Stimulated activated CD4-positive, alpha-beta T cell treated with anti-CD3 and anti-CD28 coated beads, Interleukin-2, amount 100 ng/mL, for 24 hours (primary cell): ENCODE data around the gene PEX11B.

Source experiments
- DNase-seq, 2 donors: peaks; one replicate each; pipeline ENCODE4 v3.0.0-alpha.2; 2020

The PEX11B gene

GRCh38 chr1:145863282-145864018 lies 55.1 kb downstream of the PEX11B start:
- no peak for DNase-seq
